ENCODE results near the gene RIC3. TPM values are rescaled to one million over a fixed set of nuclear protein-coding genes. Genes with fewer than 3 reads are reported as not detected.

Gene RIC3
- total RNA-seq, 1 experiment from 2014 or later = not detected

DNA sequence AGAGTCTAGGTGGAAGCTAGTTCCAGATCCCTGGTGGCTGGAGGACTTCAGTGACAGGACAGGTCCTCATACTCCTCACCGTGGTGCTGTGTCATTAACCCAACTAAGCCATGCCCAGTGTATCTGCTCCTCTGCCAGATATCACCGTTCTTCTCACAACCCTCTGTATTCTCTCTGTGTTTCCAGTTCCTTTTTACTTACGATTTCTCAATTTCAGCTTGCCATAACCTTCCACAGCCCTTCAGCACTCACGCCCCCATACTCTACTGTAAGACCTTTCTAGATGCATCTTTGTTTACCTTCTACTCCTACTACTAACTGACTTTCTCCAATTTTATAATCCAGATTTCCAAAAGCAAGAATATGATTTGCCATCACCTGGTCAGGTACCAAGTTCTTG, 26.1 kb upstream of the RIC3 start:
- intact Hi-C loops (cut with micrococcal nuclease) = no loop called here

GRCh38 chr11:8192896-8193209, 24.0 kb upstream of the RIC3 start:
- Histone ChIP-seq H4K20me1 (ENCODE audit: low read length) (no peaks in the 10 kb centered on the region), H3F3A (ENCODE audit: low read length, unreplicated experiment) (no peaks in the 10 kb centered on the region), H3K9ac (ENCODE audit: low read length) (no peak overlapping the region), H3K9me3 (ENCODE audit: low read length) (no peaks in the 10 kb centered on the region), H3K79me2 (ENCODE audit: low read length) (no peaks in the 10 kb centered on the region), H3K36me3 (ENCODE audit: low read depth, low read length) (no peaks in the 10 kb centered on the region), H3K4me1 (ENCODE audit: insufficient read depth, low read length) (peaks cover 5% of the 10 kb centered on the region), H3K9me2 (replicated peaks; ENCODE audit: low read length) (no peaks in the 10 kb centered on the region), H3K27ac (ENCODE audit: low read length) (no peak overlapping the region), H3K4me2 (ENCODE audit: low read length) (no peak overlapping the region), H3K4me3 (ENCODE audit: low read length) (no peak overlapping the region), H2AFZ (ENCODE audit: low read length) (no peak overlapping the region), H3K27me3 (ENCODE audit: low read length) (no peaks in the 10 kb centered on the region)
- intact Hi-C loops (cut with micrococcal nuclease) = loop anchor here (1.0 kb wide), 1 partner anchor 373 kb away; no protein-coding TSS in a partner anchor
- ChIA-PET CTCF (interaction anchor here (0.6 kb wide), 1 partner anchor 71 kb away, joined by 4 read pairs; the partner anchor contains the start of gene LMO1), POLR2A (ENCODE audit: unreplicated experiment) (no interaction called here)
- BruUV-seq (replicated peaks) = no TSS peak
- ATAC-seq (no peak), DNase-seq (no peak)
- TF ChIP-seq CTCF (conservative IDR thresholded peaks at IDR 0.05; ENCODE audit: low read depth, low read length) (no peak; the same call in 1 of the 2 replicates), EZH2phosphoT487 (IDR thresholded peaks at IDR 0.05; ENCODE audit: borderline replicate concordance, low read length) (no peak), EZH2 (IDR thresholded peaks at IDR 0.05; ENCODE audit: low read length, unreplicated experiment) (no peak)

More for the DNA sequence above, 26.1 kb upstream of the RIC3 start:
- Histone ChIP-seq H3K4me1 (ENCODE audit: insufficient read depth, low read length) (peaks cover 5% of the 10 kb centered on the region), H3K36me3 (ENCODE audit: low read depth, low read length) (no peaks in the 10 kb centered on the region), H3K4me2 (ENCODE audit: low read length) (no peak overlapping the region), H3K9ac (ENCODE audit: low read length) (no peak overlapping the region), H3K27me3 (ENCODE audit: low read length) (peaks cover 17% of the 10 kb centered on the region; the same call in 1 of the 2 replicates), H3K9me3 (ENCODE audit: low read length) (no peaks in the 10 kb centered on the region), H3K4me3 (ENCODE audit: low read length) (no peak overlapping the region), H3K27ac (ENCODE audit: low read length) (no peak overlapping the region), H4K20me1 (ENCODE audit: low read length) (no peaks in the 10 kb centered on the region), H2AFZ (ENCODE audit: low read length) (no peak overlapping the region), H3K9me2 (replicated peaks; ENCODE audit: low read length) (no peaks in the 10 kb centered on the region), H3F3A (ENCODE audit: low read length, unreplicated experiment) (no peaks in the 10 kb centered on the region), H3K79me2 (ENCODE audit: low read length) (no peaks in the 10 kb centered on the region)
- CTCF ChIA-PET = no interaction called here
- POLR2A ChIA-PET (ENCODE audit: unreplicated experiment) = no interaction called here
- DNase-seq (no peak), ATAC-seq (no peak)
- no peak for TF ChIP-seq EZH2phosphoT487 (IDR thresholded peaks at IDR 0.05; ENCODE audit: borderline replicate concordance, low read length)
- no peak for TF ChIP-seq EZH2 (IDR thresholded peaks at IDR 0.05; ENCODE audit: low read length, unreplicated experiment)
- no peak for TF ChIP-seq CTCF (conservative IDR thresholded peaks at IDR 0.05; ENCODE audit: low read depth, low read length)
- BruUV-seq (replicated peaks) = no TSS peak

GRCh38 chr11:8192016-8192895, 23.4 kb upstream of the RIC3 start:
- no peaks in the 10 kb centered on the region for H4K20me1 ChIP-seq (ENCODE audit: low read length)
- no peaks in the 10 kb centered on the region for H3F3A ChIP-seq (ENCODE audit: low read length, unreplicated experiment)
- POLR2A ChIA-PET (ENCODE audit: unreplicated experiment) = no interaction called here
- H3K4me3 ChIP-seq (ENCODE audit: low read length) = no peak overlapping the region
- BruUV-seq (replicated peaks) = no TSS peak
- no peak overlapping the region for H3K4me2 ChIP-seq (ENCODE audit: low read length)
- TF ChIP-seq CTCF (conservative IDR thresholded peaks at IDR 0.05; ENCODE audit: low read depth, low read length) (peak; percentile 74), EZH2phosphoT487 (IDR thresholded peaks at IDR 0.05; ENCODE audit: borderline replicate concordance, low read length) (no peak), EZH2 (IDR thresholded peaks at IDR 0.05; ENCODE audit: low read length, unreplicated experiment) (no peak)
- intact Hi-C loops (cut with micrococcal nuclease) = loop anchor here (1.0 kb wide), 1 partner anchor 374 kb away; no protein-coding TSS in a partner anchor
- H3K79me2 ChIP-seq (ENCODE audit: low read length) = no peaks in the 10 kb centered on the region
- DNase-seq (peak; percentile 69), ATAC-seq (peak; percentile 94)
- H2AFZ ChIP-seq (ENCODE audit: low read length) = no peak overlapping the region
- H3K9me2 ChIP-seq (replicated peaks; ENCODE audit: low read length) = no peaks in the 10 kb centered on the region
- H3K27ac ChIP-seq (ENCODE audit: low read length) = no peak overlapping the region
- H3K36me3 ChIP-seq (ENCODE audit: low read depth, low read length) = no peaks in the 10 kb centered on the region
- CTCF ChIA-PET = interaction anchor here (0.6 kb wide), 1 partner anchor 71 kb away, joined by 4 read pairs; the partner anchor contains the start of gene LMO1
- peaks cover 5% of the 10 kb centered on the region for H3K4me1 ChIP-seq (ENCODE audit: insufficient read depth, low read length)
- H3K9me3 ChIP-seq (ENCODE audit: low read length) = no peaks in the 10 kb centered on the region
- no peaks in the 10 kb centered on the region for H3K27me3 ChIP-seq (ENCODE audit: low read length)
- H3K9ac ChIP-seq (ENCODE audit: low read length) = no peak overlapping the region
